ENCODE measurements around the gene NTNG2. TPM values are rescaled to one million over a fixed set of nuclear protein-coding genes. Genes with fewer than 3 reads are reported as not detected.

The NTNG2 gene, protein sequence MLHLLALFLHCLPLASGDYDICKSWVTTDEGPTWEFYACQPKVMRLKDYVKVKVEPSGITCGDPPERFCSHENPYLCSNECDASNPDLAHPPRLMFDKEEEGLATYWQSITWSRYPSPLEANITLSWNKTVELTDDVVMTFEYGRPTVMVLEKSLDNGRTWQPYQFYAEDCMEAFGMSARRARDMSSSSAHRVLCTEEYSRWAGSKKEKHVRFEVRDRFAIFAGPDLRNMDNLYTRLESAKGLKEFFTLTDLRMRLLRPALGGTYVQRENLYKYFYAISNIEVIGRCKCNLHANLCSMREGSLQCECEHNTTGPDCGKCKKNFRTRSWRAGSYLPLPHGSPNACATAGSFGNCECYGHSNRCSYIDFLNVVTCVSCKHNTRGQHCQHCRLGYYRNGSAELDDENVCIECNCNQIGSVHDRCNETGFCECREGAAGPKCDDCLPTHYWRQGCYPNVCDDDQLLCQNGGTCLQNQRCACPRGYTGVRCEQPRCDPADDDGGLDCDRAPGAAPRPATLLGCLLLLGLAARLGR
- total RNA-seq = 0.77 and 2.1 TPM in 2 replicates
- 0.26 and 1.3 TPM in 2 replicates for polyA plus RNA-seq
- 0.39 and 2.2 TPM in 2 replicates for polyA plus RNA-seq (2012)
- 0.26 and 3.8 TPM in 2 replicates for polyA minus RNA-seq (ENCODE audit: low replicate concordance)

DNA sequence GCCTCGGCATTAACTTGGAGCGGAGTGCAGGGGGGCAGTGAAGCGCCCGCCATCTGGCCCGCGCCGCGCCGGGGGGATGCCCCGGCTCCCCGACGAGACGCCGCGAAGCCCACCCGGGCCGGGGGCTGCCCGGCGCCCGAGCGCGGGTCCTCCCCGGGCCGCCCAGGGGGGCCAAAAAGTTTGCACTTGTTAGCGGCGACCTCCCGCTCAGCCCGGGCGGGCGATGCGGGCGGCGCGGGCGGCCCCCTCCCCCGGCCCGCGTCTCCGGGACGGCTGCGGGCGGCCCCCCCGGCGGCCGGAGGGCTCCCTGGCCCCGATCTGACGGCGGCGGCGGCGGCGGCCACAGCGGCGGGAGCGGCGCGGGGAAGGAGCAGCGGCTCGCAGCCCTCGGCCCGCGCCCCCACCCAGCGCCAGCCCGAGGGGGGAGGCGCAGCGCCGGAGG lies at the start of gene NTNG2:
Gene NTNG2 (plus strand): TSS at position 316 of the 442 bp plus-strand sequence. CDS start 4,774 bp downstream, outside the sequence.
- Histone ChIP-seq H3K9me3 (ENCODE audit: control insufficient read depth, insufficient read depth, low read depth, low read length) (no peaks in the 10 kb centered on the region), H3K4me2 (ENCODE audit: extremely low read depth, insufficient read depth, low read length) (peak within 1 kb of the TSS; percentile 88), H3K36me3 (ENCODE audit: control insufficient read depth, insufficient read depth, low read length) (no peaks in the 10 kb centered on the region), H3K4me3 (replicated peaks in 1 of 4; ENCODE audit: control extremely low read depth in 1 of 4, insufficient read depth in 1 of 4, low read depth in 3 of 4, low read length in 4 of 4) (peak within 1 kb of the TSS; percentile 59 to 71 (median 66)), H3K27ac (ENCODE audit: insufficient read depth, low read length) (no peak within 1 kb of the TSS), H3K4me1 (ENCODE audit: control insufficient read depth, extremely low read depth, insufficient read depth, low read length) (peaks cover 4% of the 10 kb centered on the region), H2AFZ (ENCODE audit: low read length) (peak within 1 kb of the TSS; percentile 60), H3K79me2 (ENCODE audit: control insufficient read depth, insufficient read depth, low read length) (no peaks in the 10 kb centered on the region), H3K27me3 (ENCODE audit: control insufficient read depth, insufficient read depth, low read length) (peaks cover 30% of the 10 kb centered on the region), H3K9ac (ENCODE audit: insufficient read depth, low read length) (peak within 1 kb of the TSS; percentile 50), H4K20me1 (ENCODE audit: control insufficient read depth, extremely low read depth, insufficient read depth, low read length) (no peaks in the 10 kb centered on the region)
- TF ChIP-seq, protein P1, sequence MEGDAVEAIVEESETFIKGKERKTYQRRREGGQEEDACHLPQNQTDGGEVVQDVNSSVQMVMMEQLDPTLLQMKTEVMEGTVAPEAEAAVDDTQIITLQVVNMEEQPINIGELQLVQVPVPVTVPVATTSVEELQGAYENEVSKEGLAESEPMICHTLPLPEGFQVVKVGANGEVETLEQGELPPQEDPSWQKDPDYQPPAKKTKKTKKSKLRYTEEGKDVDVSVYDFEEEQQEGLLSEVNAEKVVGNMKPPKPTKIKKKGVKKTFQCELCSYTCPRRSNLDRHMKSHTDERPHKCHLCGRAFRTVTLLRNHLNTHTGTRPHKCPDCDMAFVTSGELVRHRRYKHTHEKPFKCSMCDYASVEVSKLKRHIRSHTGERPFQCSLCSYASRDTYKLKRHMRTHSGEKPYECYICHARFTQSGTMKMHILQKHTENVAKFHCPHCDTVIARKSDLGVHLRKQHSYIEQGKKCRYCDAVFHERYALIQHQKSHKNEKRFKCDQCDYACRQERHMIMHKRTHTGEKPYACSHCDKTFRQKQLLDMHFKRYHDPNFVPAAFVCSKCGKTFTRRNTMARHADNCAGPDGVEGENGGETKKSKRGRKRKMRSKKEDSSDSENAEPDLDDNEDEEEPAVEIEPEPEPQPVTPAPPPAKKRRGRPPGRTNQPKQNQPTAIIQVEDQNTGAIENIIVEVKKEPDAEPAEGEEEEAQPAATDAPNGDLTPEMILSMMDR (conservative IDR thresholded peaks at IDR 0.05 in 1 of 2, IDR thresholded peaks at IDR 0.05 in 1 of 2; ENCODE audit: low read depth in 1 of 2, low read length in 2 of 2) = no peak
- no peak for TF ChIP-seq EZH2 (IDR thresholded peaks at IDR 0.05; ENCODE audit: low read length, missing control alignments)
- no peak for DNase-seq (ENCODE audit: low read depth in 2 of 2)

DNA sequence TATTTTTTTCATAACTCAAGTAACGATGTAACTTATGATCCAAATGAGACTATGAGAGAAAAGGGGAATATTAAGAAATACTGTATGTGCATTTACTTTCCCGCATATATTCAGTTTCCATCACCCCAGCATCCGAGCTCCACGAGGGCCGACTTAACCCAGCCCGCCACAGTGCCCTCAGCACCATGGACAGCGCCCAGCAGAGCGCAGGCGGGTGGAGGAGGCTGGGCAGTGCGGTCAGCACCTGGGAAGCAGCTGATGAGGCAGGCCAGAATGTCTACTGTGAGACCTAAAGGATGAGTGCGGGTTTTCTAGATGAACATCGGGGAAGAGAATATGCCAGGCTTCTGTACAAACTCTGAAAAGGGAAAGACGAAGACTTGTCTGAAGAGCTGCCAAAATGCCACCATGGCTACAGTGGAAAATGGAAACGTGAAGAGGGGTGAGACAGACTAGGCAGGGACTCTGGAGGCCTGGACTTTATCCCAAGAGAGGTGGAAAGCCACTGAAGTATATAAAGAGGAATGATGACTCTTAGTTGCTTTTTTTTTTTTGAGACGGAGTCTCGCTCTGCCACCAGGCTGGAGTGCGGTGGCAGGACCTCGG lies 47.7 kb upstream of the NTNG2 start:
- peak; percentile 57 to 59 for DNase-seq (ENCODE audit: low read depth in 2 of 2)
- Histone ChIP-seq H3K4me1 (ENCODE audit: control insufficient read depth, extremely low read depth, insufficient read depth, low read length) (no peaks in the 10 kb centered on the region), H3K4me3 (replicated peaks in 1 of 4; ENCODE audit: control extremely low read depth in 1 of 4, insufficient read depth in 1 of 4, low read depth in 3 of 4, low read length in 4 of 4) (no peak overlapping the region), H4K20me1 (ENCODE audit: control insufficient read depth, extremely low read depth, insufficient read depth, low read length) (no peaks in the 10 kb centered on the region), H3K9ac (ENCODE audit: insufficient read depth, low read length) (no peak overlapping the region), H3K27ac (ENCODE audit: insufficient read depth, low read length) (no peak overlapping the region), H3K9me3 (ENCODE audit: control insufficient read depth, insufficient read depth, low read depth, low read length) (no peaks in the 10 kb centered on the region), H3K36me3 (ENCODE audit: control insufficient read depth, insufficient read depth, low read length) (no peaks in the 10 kb centered on the region), H3K79me2 (ENCODE audit: control insufficient read depth, insufficient read depth, low read length) (no peaks in the 10 kb centered on the region), H3K4me2 (ENCODE audit: extremely low read depth, insufficient read depth, low read length) (no peak overlapping the region), H2AFZ (ENCODE audit: low read length) (no peak overlapping the region), H3K27me3 (ENCODE audit: control insufficient read depth, insufficient read depth, low read length) (peaks cover 2% of the 10 kb centered on the region)
- TF ChIP-seq, protein P1 (conservative IDR thresholded peaks at IDR 0.05 in 1 of 2, IDR thresholded peaks at IDR 0.05 in 1 of 2; ENCODE audit: low read depth in 1 of 2, low read length in 2 of 2) = no peak
- TF ChIP-seq EZH2 (IDR thresholded peaks at IDR 0.05; ENCODE audit: low read length, missing control alignments) = no peak

DNA sequence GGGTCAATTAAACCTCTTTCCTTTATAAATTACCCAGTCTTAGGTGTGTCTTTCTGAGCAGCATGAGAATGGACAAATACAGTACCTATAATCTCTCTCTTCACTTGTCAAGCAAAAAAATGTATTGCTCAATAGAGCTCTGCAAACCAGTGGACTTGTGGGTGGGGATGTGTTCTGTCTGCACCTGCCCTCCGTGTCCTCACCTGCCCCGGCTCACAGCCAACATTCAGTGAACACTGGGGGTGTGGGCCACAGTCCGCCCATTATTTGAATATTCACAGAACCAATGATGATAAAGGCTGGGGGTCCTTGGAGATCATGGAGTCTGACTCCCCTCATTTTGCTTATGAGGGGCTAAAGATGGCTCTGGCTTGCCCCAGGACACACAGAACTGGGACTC lies 45.3 kb upstream of the NTNG2 start:
- no peak for DNase-seq (ENCODE audit: low read depth in 2 of 2)
- TF ChIP-seq, protein P1 (conservative IDR thresholded peaks at IDR 0.05 in 1 of 2, IDR thresholded peaks at IDR 0.05 in 1 of 2; ENCODE audit: low read depth in 1 of 2, low read length in 2 of 2) = no peak
- TF ChIP-seq EZH2 (IDR thresholded peaks at IDR 0.05; ENCODE audit: low read length, missing control alignments) = no peak
- H3K4me3 ChIP-seq (replicated peaks in 1 of 4; ENCODE audit: control extremely low read depth in 1 of 4, insufficient read depth in 1 of 4, low read depth in 3 of 4, low read length in 4 of 4) = no peak overlapping the region
- no peaks in the 10 kb centered on the region for H3K36me3 ChIP-seq (ENCODE audit: control insufficient read depth, insufficient read depth, low read length)
- H4K20me1 ChIP-seq (ENCODE audit: control insufficient read depth, extremely low read depth, insufficient read depth, low read length) = no peaks in the 10 kb centered on the region
- H3K27me3 ChIP-seq (ENCODE audit: control insufficient read depth, insufficient read depth, low read length) = peaks cover 4% of the 10 kb centered on the region
- H2AFZ ChIP-seq (ENCODE audit: low read length) = no peak overlapping the region
- H3K9ac ChIP-seq (ENCODE audit: insufficient read depth, low read length) = no peak overlapping the region
- H3K9me3 ChIP-seq (ENCODE audit: control insufficient read depth, insufficient read depth, low read depth, low read length) = no peaks in the 10 kb centered on the region
- no peak overlapping the region for H3K27ac ChIP-seq (ENCODE audit: insufficient read depth, low read length)
- no peaks in the 10 kb centered on the region for H3K4me1 ChIP-seq (ENCODE audit: control insufficient read depth, extremely low read depth, insufficient read depth, low read length)
- H3K4me2 ChIP-seq (ENCODE audit: extremely low read depth, insufficient read depth, low read length) = no peak overlapping the region
- no peaks in the 10 kb centered on the region for H3K79me2 ChIP-seq (ENCODE audit: control insufficient read depth, insufficient read depth, low read length)
